ENCODE data around the gene CD38.

GRCh38 chr4:15774020-15774420 lies 4.1 kb upstream of the CD38 start:
- TF ChIP-seq CTCF (conservative IDR thresholded peaks at IDR 0.05; ENCODE audit: low read depth, low read length) (no peak), EZH2 (IDR thresholded peaks at IDR 0.05; ENCODE audit: borderline replicate concordance, low read depth, low read length, poor library complexity, severe bottlenecking) (no peak)

Data from A673 (cell line).